ENCODE results near the gene GFRA1. TPM values are rescaled to one million over a fixed set of nuclear protein-coding genes. Genes with fewer than 3 reads are reported as not detected.

The GFRA1 gene
- total and polyA plus RNA-seq, 2 of the 8 experiments (the other 6 are each of a cell fraction or from before 2014, with no cell fraction given) = 1.1 to 2.0 TPM

GRCh38 chr10:116168329-116168728 is 104.7 kb downstream of the GFRA1 start:
- Histone ChIP-seq H3K4me1 (replicated peaks in 1 of 4; ENCODE audit: control insufficient read depth in 3 of 4, insufficient read depth in 4 of 4, low read length in 3 of 4) (peaks cover 0 to 3% (median 0%) of the 10 kb centered on the region in 4 experiments; a peak in 2 of 7 replicates), H3K4ac (replicated peaks; ENCODE audit: insufficient read length, low read depth, low read length) (no peak overlapping the region), H3K9me3 (ENCODE audit: insufficient read depth in 2 of 2, low read depth in 1 of 2, low read length in 1 of 2) (no peaks in the 10 kb centered on the region; a peak in 2 of 4 replicates), H3K23ac (ENCODE audit: insufficient read length) (no peak overlapping the region), H3K56ac (replicated peaks; ENCODE audit: insufficient read length, low read depth, low read length) (no peak overlapping the region), H3K4me2 (ENCODE audit: insufficient read depth in 1 of 2, low read depth in 2 of 2, low read length in 2 of 2) (no peak overlapping the region), H3K27ac (ENCODE audit: low read depth, low read length) (no peak overlapping the region), H2BK20ac (ENCODE audit: low read length) (no peak overlapping the region), H2BK120ac (replicated peaks; ENCODE audit: low read depth, low read length) (no peak overlapping the region), H4K8ac (ENCODE audit: extremely low read depth, insufficient read depth, low read length) (no peak overlapping the region), H3K36me3 (ENCODE audit: control insufficient read depth in 2 of 4, insufficient read depth in 4 of 4, low read length in 3 of 4) (no peaks in the 10 kb centered on the region), H3K27me3 (replicated peaks in 1 of 4; ENCODE audit: control insufficient read depth in 3 of 4, extremely low read depth in 1 of 4, insufficient read depth in 3 of 4, low read length in 3 of 4) (no peaks in the 10 kb centered on the region), H4K91ac (replicated peaks; ENCODE audit: insufficient read length, low read length) (no peak overlapping the region), H3K9ac (replicated peaks in 1 of 4; ENCODE audit: extremely low read depth in 1 of 4, low read depth in 3 of 4, low read length in 3 of 4) (no peak overlapping the region), H3K14ac (ENCODE audit: insufficient read length) (no peak overlapping the region), H3K18ac (ENCODE audit: extremely low read depth, low read length) (no peak overlapping the region), H3K79me2 (ENCODE audit: control insufficient read depth in 1 of 2, insufficient read depth in 2 of 2, low read length in 2 of 2) (no peaks in the 10 kb centered on the region), H4K20me1 (replicated peaks in 1 of 2; ENCODE audit: control insufficient read depth in 1 of 2, insufficient read depth in 2 of 2, low read length in 2 of 2) (no peaks in the 10 kb centered on the region), H3K79me1 (ENCODE audit: low read depth, low read length) (no peaks in the 10 kb centered on the region), H2AFZ (ENCODE audit: low read length) (no peak overlapping the region), H4K5ac (ENCODE audit: insufficient read length, low read depth, low read length) (no peak overlapping the region), H3K4me3 (ENCODE audit: extremely low read depth in 1 of 4, insufficient read depth in 2 of 4, low read depth in 3 of 4, low read length in 4 of 4) (no peak overlapping the region), H2BK5ac (ENCODE audit: low read depth, low read length) (no peak overlapping the region), H2BK12ac (ENCODE audit: low read depth, low read length) (no peak overlapping the region), H2AK5ac (ENCODE audit: low read depth, low read length) (no peak overlapping the region), H2BK15ac (ENCODE audit: low read length) (no peak overlapping the region), H3K23me2 (ENCODE audit: low read depth, low read length) (no peaks in the 10 kb centered on the region)
- CTCF ChIA-PET (ENCODE audit: partially characterized antibody) = interaction anchor here (1.0 to 1.4 kb wide), 3 partner anchors 21 to 117 kb away, joined by 3 read pairs; no protein-coding TSS in a partner anchor
- no peak for DNase-seq (ENCODE audit: low read depth in 1 of 2, low spot score in 2 of 2)
- WGBS, 2 experiments (ENCODE audit: extremely low coverage in 1 of 2, insufficient coverage in 1 of 2, insufficient read length in 1 of 2, insufficient replicate concordance in 2 of 2, low coverage in 1 of 2, low lambda C conversion rate in 2 of 2, missing lambda C conversion rate in 1 of 2) = 53% methylated on average over 2 of the region's 2 CpGs; no CpG with 5 or more reads in 1 of the 2 experiments
- POLR2A ChIA-PET (ENCODE audit: partially characterized antibody) = no interaction called here
- no peak for FAIRE-seq
- TF ChIP-seq ZNF274 (IDR thresholded peaks at IDR 0.05; ENCODE audit: borderline replicate concordance, extremely low read depth, low read length) (no peak), POLR2A (IDR thresholded peaks at IDR 0.05; ENCODE audit: control extremely low read depth in 1 of 2, low read depth in 2 of 2, low read length in 2 of 2) (no peak), USF2 (IDR thresholded peaks at IDR 0.05; ENCODE audit: low read length) (no peak), SP1 (IDR thresholded peaks at IDR 0.05; ENCODE audit: low read depth, low read length) (no peak), RBBP5 (IDR thresholded peaks at IDR 0.05; ENCODE audit: borderline replicate concordance, low read depth, low read length) (no peak), FOSL1 (IDR thresholded peaks at IDR 0.05; ENCODE audit: insufficient read depth, low read depth, low read length) (no peak), HDAC2 (IDR thresholded peaks at IDR 0.05; ENCODE audit: borderline replicate concordance in 1 of 2, low read depth in 2 of 2, low read length in 2 of 2) (no peak), EZH2 (IDR thresholded peaks at IDR 0.05; ENCODE audit: low read depth, low read length, severe bottlenecking) (no peak), RXRA (IDR thresholded peaks at IDR 0.05; ENCODE audit: insufficient read depth, low read depth, low read length) (no peak), RNF2 (IDR thresholded peaks at IDR 0.05; ENCODE audit: borderline replicate concordance, low read depth, low read length, missing control alignments, poor library complexity, severe bottlenecking) (no peak), EP300 (IDR thresholded peaks at IDR 0.05; ENCODE audit: borderline replicate concordance in 1 of 2, low read depth in 2 of 2, low read length in 2 of 2) (no peak)
- TF ChIP-seq, protein P1, sequence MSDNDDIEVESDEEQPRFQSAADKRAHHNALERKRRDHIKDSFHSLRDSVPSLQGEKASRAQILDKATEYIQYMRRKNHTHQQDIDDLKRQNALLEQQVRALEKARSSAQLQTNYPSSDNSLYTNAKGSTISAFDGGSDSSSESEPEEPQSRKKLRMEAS (IDR thresholded peaks at IDR 0.05) = no peak
